Liver (tissue), 9 donors: ENCODE data around the gene CHMP5. TPM values are rescaled to one million over a fixed set of nuclear protein-coding genes. Genes with fewer than 3 reads are reported as not detected.

Experiments
- DNase-seq: peaks from one replicate; pipeline ENCODE4 v3.0.0-alpha.2; 2017; ENCODE audit warnings: low spot score
- H3K27ac ChIP-seq, 2 donors: one replicate each; pipeline ENCODE4 v1.7.0; 2013; ENCODE audit warnings: inconsistent platforms in 2 of 2, low read length in 2 of 2, control low read depth in 1 of 2, low read depth in 1 of 2, mild to moderate bottlenecking in 1 of 2
- H3K27me3 ChIP-seq, 4 donors: one replicate each; pipeline versions ENCODE4 v1.6.1 to v1.7.0; 2013; ENCODE audit warnings: low read length in 3 of 4, inconsistent platforms in 1 of 4, mild to moderate bottlenecking in 1 of 4, moderate library complexity in 1 of 4; ENCODE audit not compliant: control insufficient read depth in 4 of 4, insufficient read depth in 4 of 4
- H3K36me3 ChIP-seq, 4 donors: one replicate each; pipeline versions ENCODE4 v1.6.1 to v1.7.0; 2013; ENCODE audit warnings: low read length in 3 of 4, mild to moderate bottlenecking in 3 of 4, low read depth in 1 of 4, moderate library complexity in 1 of 4; ENCODE audit not compliant: control insufficient read depth in 4 of 4, insufficient read depth in 3 of 4
- H3K4me1 ChIP-seq, 4 donors: one replicate each; pipeline versions ENCODE4 v1.6.1 to v1.7.0; 2013; ENCODE audit warnings: low read length in 3 of 4, mild to moderate bottlenecking in 3 of 4, moderate library complexity in 1 of 4; ENCODE audit not compliant: control insufficient read depth in 4 of 4, insufficient read depth in 4 of 4
- H3K4me3 ChIP-seq, 3 donors: one replicate each; pipeline versions ENCODE4 v1.6.1 to v1.7.0; 2013; ENCODE audit warnings: low read length in 3 of 3, control low read depth in 1 of 3, low read depth in 1 of 3, mild to moderate bottlenecking in 1 of 3
- H3K9ac ChIP-seq, 2 donors: one replicate each; pipeline ENCODE4 v1.7.0; 2013; ENCODE audit warnings: low read length in 2 of 2, mild to moderate bottlenecking in 2 of 2, moderate library complexity in 2 of 2, control low read depth in 1 of 2, low read depth in 1 of 2
- H3K9me3 ChIP-seq, 4 donors: one replicate each; pipeline versions ENCODE4 v1.6.1 to v1.7.0; 2013; ENCODE audit warnings: low read length in 3 of 4; ENCODE audit not compliant: control insufficient read depth in 4 of 4
- EGR1 ChIP-seq, 2 donors: IDR thresholded peaks; 2 replicates each; pipeline ENCODE4 v1.6.1; 2016 to 2018; ENCODE audit warnings: antibody characterized with exemption in 2 of 2, low read depth in 2 of 2
- FOXA1 ChIP-seq: IDR thresholded peaks from 2 replicates; pipeline ENCODE4 v1.6.1; 2016; ENCODE audit warnings: antibody characterized with exemption
- FOXA2 ChIP-seq: IDR thresholded peaks from 2 replicates; pipeline ENCODE4 v1.6.1; 2016; ENCODE audit warnings: antibody characterized with exemption
- GABPA ChIP-seq, 2 donors: IDR thresholded peaks in 1 of 2; conservative IDR thresholded peaks in 1 of 2; 2 replicates each; pipeline ENCODE4 v1.6.1; 2016; ENCODE audit warnings: antibody characterized with exemption in 2 of 2, mild to moderate bottlenecking in 1 of 2, moderate library complexity in 1 of 2
- HNF4A ChIP-seq, 2 donors: conservative IDR thresholded peaks; 2 replicates each; pipeline ENCODE4 v1.6.1; 2016; ENCODE audit warnings: antibody characterized with exemption in 2 of 2, mild to moderate bottlenecking in 2 of 2
- HNF4G ChIP-seq: IDR thresholded peaks from 2 replicates; pipeline ENCODE4 v1.6.1; 2016; ENCODE audit warnings: antibody characterized with exemption
- JUND ChIP-seq, 2 donors: IDR thresholded peaks; 2 replicates each; pipeline ENCODE4 v1.6.1; 2016; ENCODE audit warnings: antibody characterized with exemption in 2 of 2
- NR2F2 ChIP-seq: IDR thresholded peaks from 2 replicates; pipeline ENCODE4 v1.6.1; 2016; ENCODE audit warnings: antibody characterized with exemption
- RAD21 ChIP-seq, 2 donors: IDR thresholded peaks; 2 replicates each; pipeline ENCODE4 v1.6.1; 2016; ENCODE audit warnings: antibody characterized with exemption in 2 of 2, mild to moderate bottlenecking in 2 of 2
- RXRA ChIP-seq, 2 donors: IDR thresholded peaks; 2 replicates each; pipeline ENCODE4 v1.6.1; 2017 to 2018; ENCODE audit warnings: antibody characterized with exemption in 2 of 2, mild to moderate bottlenecking in 1 of 2
- SP1 ChIP-seq: IDR thresholded peaks from 2 replicates; pipeline ENCODE4 v1.6.1; 2018; ENCODE audit warnings: antibody characterized with exemption, mild to moderate bottlenecking
- TAF1 ChIP-seq: conservative IDR thresholded peaks from 2 replicates; pipeline ENCODE4 v1.6.1; 2016; ENCODE audit warnings: antibody characterized with exemption, mild to moderate bottlenecking
- YY1 ChIP-seq: IDR thresholded peaks from 2 replicates; pipeline ENCODE4 v1.6.1; 2016; ENCODE audit warnings: antibody characterized with exemption, mild to moderate bottlenecking
- WGBS: extraction: QIAGEN DNeasy Blood & Tissue Kit; methylation state at CpG from one replicate; pipeline ENCODE4 v1.1.7; 2013; 5-methylcytosine and 5-hydroxymethylcytosine counted together
- polyA plus RNA-seq, 2 donors: library from polyadenylated mRNA; stranded (reverse) in 1 of 2; unstranded in 1 of 2; fragments of 200-250 nt in 1 of 2; fragments of >200 nt in 1 of 2; fragmentation: Nextera tagmentation in 1 of 2; extraction: Ambion mirVana in 1 of 2; gene quantifications; one replicate each; pipeline versions ENCODE4 v1.2.1 to v1.2.3, GENCODE V29; 2013 to 2015
- total RNA-seq, 2 donors: library from RNA; depleted of rRNA; stranded (reverse); fragments of >200 nt; gene quantifications; one replicate each; pipeline ENCODE4 v1.2.3, GENCODE V29; 2014
- TF ChIP-seq, protein P1 (sequence below): IDR thresholded peaks from 2 replicates; pipeline ENCODE4 v1.6.1; 2016; ENCODE audit warnings: antibody characterized with exemption, mild to moderate bottlenecking
- TF ChIP-seq, protein P2 (sequence below): IDR thresholded peaks from 2 replicates; pipeline ENCODE4 v1.6.1; 2016; ENCODE audit warnings: antibody characterized with exemption
- TF ChIP-seq, protein P3 (sequence below): IDR thresholded peaks from 2 replicates; pipeline ENCODE4 v1.6.1; 2016; ENCODE audit warnings: antibody characterized with exemption
- TF ChIP-seq, protein P4 (sequence below): IDR thresholded peaks from 2 replicates; pipeline ENCODE4 v1.6.1; 2016; ENCODE audit warnings: antibody characterized with exemption
- TF ChIP-seq, protein P5 (sequence below): fragments of 150-350 bp; IDR thresholded peaks from 2 replicates; pipeline ENCODE4 v1.5.1; 2017; ENCODE audit warnings: improper control_type of control experiment, low read depth, low read length; ENCODE audit not compliant: missing input control
- donor health status: healthy.
- donor health status: healthy.
- donor health status: healthy.
- donor health status: healthy.
- donor health status: healthy.

The CHMP5 gene
- total and polyA plus RNA-seq, 4 donors = 23.2 to 34.8 (median 27.8) TPM

- Histone ChIP-seq H3K27me3 (no peaks in the 10 kb centered on the region), H3K36me3 (no peaks in the 10 kb centered on the region), H3K4me1 (peaks cover 0 to 4% (median 0%) of the 10 kb centered on the region in 4 donors), H3K9ac (no peak overlapping the region), H3K4me3 (no peak overlapping the region), H3K27ac (no peak overlapping the region), H3K9me3 (no peaks in the 10 kb centered on the region)
- DNase-seq = no peak
- TF ChIP-seq TAF1 (no peak), SP1 (no peak), NR2F2 (peak; percentile 93), RXRA (IDR thresholded peaks at IDR 0.05) (no peak), FOXA1 (no peak), RAD21 (IDR thresholded peaks at IDR 0.05) (peak in 1 of 2 donors; percentile 27), YY1 (no peak)
- TF ChIP-seq, protein P1, sequence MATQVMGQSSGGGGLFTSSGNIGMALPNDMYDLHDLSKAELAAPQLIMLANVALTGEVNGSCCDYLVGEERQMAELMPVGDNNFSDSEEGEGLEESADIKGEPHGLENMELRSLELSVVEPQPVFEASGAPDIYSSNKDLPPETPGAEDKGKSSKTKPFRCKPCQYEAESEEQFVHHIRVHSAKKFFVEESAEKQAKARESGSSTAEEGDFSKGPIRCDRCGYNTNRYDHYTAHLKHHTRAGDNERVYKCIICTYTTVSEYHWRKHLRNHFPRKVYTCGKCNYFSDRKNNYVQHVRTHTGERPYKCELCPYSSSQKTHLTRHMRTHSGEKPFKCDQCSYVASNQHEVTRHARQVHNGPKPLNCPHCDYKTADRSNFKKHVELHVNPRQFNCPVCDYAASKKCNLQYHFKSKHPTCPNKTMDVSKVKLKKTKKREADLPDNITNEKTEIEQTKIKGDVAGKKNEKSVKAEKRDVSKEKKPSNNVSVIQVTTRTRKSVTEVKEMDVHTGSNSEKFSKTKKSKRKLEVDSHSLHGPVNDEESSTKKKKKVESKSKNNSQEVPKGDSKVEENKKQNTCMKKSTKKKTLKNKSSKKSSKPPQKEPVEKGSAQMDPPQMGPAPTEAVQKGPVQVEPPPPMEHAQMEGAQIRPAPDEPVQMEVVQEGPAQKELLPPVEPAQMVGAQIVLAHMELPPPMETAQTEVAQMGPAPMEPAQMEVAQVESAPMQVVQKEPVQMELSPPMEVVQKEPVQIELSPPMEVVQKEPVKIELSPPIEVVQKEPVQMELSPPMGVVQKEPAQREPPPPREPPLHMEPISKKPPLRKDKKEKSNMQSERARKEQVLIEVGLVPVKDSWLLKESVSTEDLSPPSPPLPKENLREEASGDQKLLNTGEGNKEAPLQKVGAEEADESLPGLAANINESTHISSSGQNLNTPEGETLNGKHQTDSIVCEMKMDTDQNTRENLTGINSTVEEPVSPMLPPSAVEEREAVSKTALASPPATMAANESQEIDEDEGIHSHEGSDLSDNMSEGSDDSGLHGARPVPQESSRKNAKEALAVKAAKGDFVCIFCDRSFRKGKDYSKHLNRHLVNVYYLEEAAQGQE = no peak
- 81% methylated on average over 14 of the region's 14 CpGs for WGBS
These were observed 43.9 kb upstream of the CHMP5 start for GRCh38 chr9:33220681-33221567.

- no peaks in the 10 kb centered on the region for H3K36me3 ChIP-seq
- DNase-seq = no peak
- H3K27ac ChIP-seq = no peak overlapping the region
- no peak overlapping the region for H3K9ac ChIP-seq
- no peaks in the 10 kb centered on the region for H3K27me3 ChIP-seq
- no peak for TF ChIP-seq RAD21 (IDR thresholded peaks at IDR 0.05)
- TF ChIP-seq, protein P2, sequence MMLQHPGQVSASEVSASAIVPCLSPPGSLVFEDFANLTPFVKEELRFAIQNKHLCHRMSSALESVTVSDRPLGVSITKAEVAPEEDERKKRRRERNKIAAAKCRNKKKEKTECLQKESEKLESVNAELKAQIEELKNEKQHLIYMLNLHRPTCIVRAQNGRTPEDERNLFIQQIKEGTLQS = no peak
- TF ChIP-seq FOXA1 = no peak
- TF ChIP-seq, protein P3, sequence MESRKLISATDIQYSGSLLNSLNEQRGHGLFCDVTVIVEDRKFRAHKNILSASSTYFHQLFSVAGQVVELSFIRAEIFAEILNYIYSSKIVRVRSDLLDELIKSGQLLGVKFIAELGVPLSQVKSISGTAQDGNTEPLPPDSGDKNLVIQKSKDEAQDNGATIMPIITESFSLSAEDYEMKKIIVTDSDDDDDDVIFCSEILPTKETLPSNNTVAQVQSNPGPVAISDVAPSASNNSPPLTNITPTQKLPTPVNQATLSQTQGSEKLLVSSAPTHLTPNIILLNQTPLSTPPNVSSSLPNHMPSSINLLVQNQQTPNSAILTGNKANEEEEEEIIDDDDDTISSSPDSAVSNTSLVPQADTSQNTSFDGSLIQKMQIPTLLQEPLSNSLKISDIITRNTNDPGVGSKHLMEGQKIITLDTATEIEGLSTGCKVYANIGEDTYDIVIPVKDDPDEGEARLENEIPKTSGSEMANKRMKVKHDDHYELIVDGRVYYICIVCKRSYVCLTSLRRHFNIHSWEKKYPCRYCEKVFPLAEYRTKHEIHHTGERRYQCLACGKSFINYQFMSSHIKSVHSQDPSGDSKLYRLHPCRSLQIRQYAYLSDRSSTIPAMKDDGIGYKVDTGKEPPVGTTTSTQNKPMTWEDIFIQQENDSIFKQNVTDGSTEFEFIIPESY = no peak
- no peak for TF ChIP-seq RXRA (IDR thresholded peaks at IDR 0.05)
- TF ChIP-seq, protein P1 = no peak
- no peak for TF ChIP-seq GABPA (IDR thresholded peaks at IDR 0.05 in 1 of 2, conservative IDR thresholded peaks at IDR 0.05 in 1 of 2)
- TF ChIP-seq TAF1 = no peak
- no peak for TF ChIP-seq SP1
- TF ChIP-seq HNF4G = no peak
- TF ChIP-seq, protein P4, sequence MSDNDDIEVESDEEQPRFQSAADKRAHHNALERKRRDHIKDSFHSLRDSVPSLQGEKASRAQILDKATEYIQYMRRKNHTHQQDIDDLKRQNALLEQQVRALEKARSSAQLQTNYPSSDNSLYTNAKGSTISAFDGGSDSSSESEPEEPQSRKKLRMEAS = no peak
- TF ChIP-seq HNF4A (conservative IDR thresholded peaks at IDR 0.05) = no peak
- no peak for TF ChIP-seq YY1
- TF ChIP-seq JUND (IDR thresholded peaks at IDR 0.05) = no peak
- no peak for TF ChIP-seq EGR1 (IDR thresholded peaks at IDR 0.05; ENCODE audit: low read depth in 2 of 2)
- no peak for TF ChIP-seq FOXA2
- no peak for TF ChIP-seq NR2F2
- TF ChIP-seq, protein P5, sequence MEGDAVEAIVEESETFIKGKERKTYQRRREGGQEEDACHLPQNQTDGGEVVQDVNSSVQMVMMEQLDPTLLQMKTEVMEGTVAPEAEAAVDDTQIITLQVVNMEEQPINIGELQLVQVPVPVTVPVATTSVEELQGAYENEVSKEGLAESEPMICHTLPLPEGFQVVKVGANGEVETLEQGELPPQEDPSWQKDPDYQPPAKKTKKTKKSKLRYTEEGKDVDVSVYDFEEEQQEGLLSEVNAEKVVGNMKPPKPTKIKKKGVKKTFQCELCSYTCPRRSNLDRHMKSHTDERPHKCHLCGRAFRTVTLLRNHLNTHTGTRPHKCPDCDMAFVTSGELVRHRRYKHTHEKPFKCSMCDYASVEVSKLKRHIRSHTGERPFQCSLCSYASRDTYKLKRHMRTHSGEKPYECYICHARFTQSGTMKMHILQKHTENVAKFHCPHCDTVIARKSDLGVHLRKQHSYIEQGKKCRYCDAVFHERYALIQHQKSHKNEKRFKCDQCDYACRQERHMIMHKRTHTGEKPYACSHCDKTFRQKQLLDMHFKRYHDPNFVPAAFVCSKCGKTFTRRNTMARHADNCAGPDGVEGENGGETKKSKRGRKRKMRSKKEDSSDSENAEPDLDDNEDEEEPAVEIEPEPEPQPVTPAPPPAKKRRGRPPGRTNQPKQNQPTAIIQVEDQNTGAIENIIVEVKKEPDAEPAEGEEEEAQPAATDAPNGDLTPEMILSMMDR = no peak
- H3K4me3 ChIP-seq = no peak overlapping the region
- peaks cover 0 to 4% (median 0%) of the 10 kb centered on the region in 4 donors for H3K4me1 ChIP-seq
- H3K9me3 ChIP-seq = no peaks in the 10 kb centered on the region
- 89% methylated on average over 3 of the region's 3 CpGs for WGBS
These were observed 43.3 kb upstream of the CHMP5 start for GRCh38 chr9:33221568-33221884.
